ENCODE measurements around the gene SCNN1A. TPM values are rescaled to one million over a fixed set of nuclear protein-coding genes. Genes with fewer than 3 reads are reported as not detected.

Gene SCNN1A
- total and polyA plus RNA-seq, 2 of the 13 experiments (the other 11 are each of a cell fraction or from before 2014, with no cell fraction given): 1.5 to 14.6 TPM

- Histone ChIP-seq H3K27ac (ENCODE audit: extremely low read length, insufficient read depth, low read length) (no peak overlapping the region), H3K36me3 (replicated peaks in 1 of 2; ENCODE audit: control insufficient read depth in 1 of 2, insufficient read depth in 2 of 2, low read length in 2 of 2) (peaks cover 27 to 51% of the 10 kb centered on the region in 2 experiments; a peak in 4 of 5 replicates), H2AFZ (ENCODE audit: low read length) (no peak overlapping the region), H4K20me1 (ENCODE audit: insufficient read depth, low read length) (no peaks in the 10 kb centered on the region; the same call in 1 of the 2 replicates), H3K4me3 (replicated peaks in 1 of 3; ENCODE audit: insufficient read depth in 1 of 3, low read depth in 2 of 3, low read length in 3 of 3) (no peak overlapping the region), H3K27me3 (ENCODE audit: control insufficient read depth in 1 of 2, insufficient read depth in 2 of 2, low read length in 2 of 2) (no peaks in the 10 kb centered on the region), H3K79me2 (ENCODE audit: insufficient read depth, low read length) (peaks cover 29% of the 10 kb centered on the region), H3K4me1 (ENCODE audit: insufficient read depth, low read length) (peaks cover 41% of the 10 kb centered on the region), H3K9me3 (ENCODE audit: low read length) (no peaks in the 10 kb centered on the region), H3K4me2 (ENCODE audit: low read depth, low read length) (no peak overlapping the region), H3K9ac (ENCODE audit: insufficient read depth, low read depth, low read length) (no peak overlapping the region)
- TF ChIP-seq KLF6 (CRISPR knock-in tag; IDR thresholded peaks at IDR 0.05): no peak
- TF ChIP-seq AGO2 (optimal IDR thresholded peaks at IDR 0.05; ENCODE audit: low read depth, low read length): peak; percentile 42
- TF ChIP-seq ZNF879 (CRISPR knock-in tag; IDR thresholded peaks at IDR 0.05): no peak
- ATAC-seq (no peak), DNase-seq (ENCODE audit: low spot score) (no peak), FAIRE-seq (no peak)
- intact Hi-C loops (cut with micrococcal nuclease; ENCODE audit: unreplicated experiment) (loop anchor here (10.0 kb wide), 1 partner anchor 132 kb away; no protein-coding TSS in a partner anchor), in situ Hi-C loops (cut with HindIII; ENCODE audit: extremely low pct_ligation_motif_present, low pct_unique_long_range_greater_than_20kb) (no loop called here)
- CTCF ChIA-PET (ENCODE audit: low intra/inter-chr PET ratio, low total read pairs): no interaction called here
- BruUV-seq (replicated peaks): no TSS peak
- WGBS (ENCODE audit: low lambda C conversion rate): 96% methylated on average over 9 of the region's 9 CpGs
- POLR2A ChIA-PET: interaction anchor here (4.5 kb wide), 1 partner anchor 11 kb away, joined by 62 read pairs; no protein-coding TSS in a partner anchor
These were observed 42.3 kb downstream of the SCNN1A start for GRCh38 chr12:6333029-6333428.

- Histone ChIP-seq H3K4me2 (ENCODE audit: low read depth, low read length) (no peak overlapping the region), H3K9me3 (ENCODE audit: low read length) (no peaks in the 10 kb centered on the region), H3K27ac (ENCODE audit: extremely low read length, insufficient read depth, low read length) (no peak overlapping the region), H4K20me1 (ENCODE audit: insufficient read depth, low read length) (no peaks in the 10 kb centered on the region), H3K4me3 (replicated peaks in 1 of 3; ENCODE audit: insufficient read depth in 1 of 3, low read depth in 2 of 3, low read length in 3 of 3) (no peak overlapping the region), H3K36me3 (replicated peaks in 1 of 2; ENCODE audit: control insufficient read depth in 1 of 2, insufficient read depth in 2 of 2, low read length in 2 of 2) (peaks cover 29 to 51% of the 10 kb centered on the region in 2 experiments; a peak in 4 of 5 replicates), H2AFZ (ENCODE audit: low read length) (no peak overlapping the region), H3K4me1 (ENCODE audit: insufficient read depth, low read length) (peaks cover 36% of the 10 kb centered on the region), H3K9ac (ENCODE audit: insufficient read depth, low read depth, low read length) (no peak overlapping the region), H3K27me3 (ENCODE audit: control insufficient read depth in 1 of 2, insufficient read depth in 2 of 2, low read length in 2 of 2) (no peaks in the 10 kb centered on the region), H3K79me2 (ENCODE audit: insufficient read depth, low read length) (peaks cover 23% of the 10 kb centered on the region)
- BruUV-seq (replicated peaks): no TSS peak
- ChIA-PET CTCF (ENCODE audit: low intra/inter-chr PET ratio, low total read pairs) (no interaction called here), POLR2A (no interaction called here)
- ATAC-seq (no peak), DNase-seq (ENCODE audit: low spot score) (no peak), FAIRE-seq (no peak)
- TF ChIP-seq NPAS2 (CRISPR knock-in tag; IDR thresholded peaks at IDR 0.05; ENCODE audit: borderline replicate concordance) (no peak), SRSF9 (IDR thresholded peaks at IDR 0.05; ENCODE audit: borderline replicate concordance, insufficient read depth, low read depth, low read length, poor library complexity, severe bottlenecking) (no peak), ZNF343 (CRISPR knock-in tag; IDR thresholded peaks at IDR 0.05) (no peak), ZSCAN29 (CRISPR knock-in tag; conservative IDR thresholded peaks at IDR 0.05) (no peak), ZSCAN9 (CRISPR knock-in tag; IDR thresholded peaks at IDR 0.05; ENCODE audit: borderline replicate concordance) (no peak), MLXIP (CRISPR knock-in tag; IDR thresholded peaks at IDR 0.05; ENCODE audit: borderline replicate concordance) (no peak), ZSCAN20 (CRISPR knock-in tag; IDR thresholded peaks at IDR 0.05; ENCODE audit: borderline replicate concordance) (no peak), JUND (CRISPR knock-in tag; IDR thresholded peaks at IDR 0.05) (no peak), DDIT3 (CRISPR knock-in tag; IDR thresholded peaks at IDR 0.05) (no peak), ZNF274 (CRISPR knock-in tag; IDR thresholded peaks at IDR 0.05) (no peak), ZNF124 (CRISPR knock-in tag; IDR thresholded peaks at IDR 0.05) (no peak), ZNF883 (CRISPR knock-in tag; IDR thresholded peaks at IDR 0.05; ENCODE audit: not compliant biosample characterization) (no peak)
- 98% methylated on average over 4 of the region's 4 CpGs for WGBS (ENCODE audit: low lambda C conversion rate)
- in situ Hi-C loops (cut with HindIII; ENCODE audit: extremely low pct_ligation_motif_present, low pct_unique_long_range_greater_than_20kb) (no loop called here), intact Hi-C loops (cut with micrococcal nuclease; ENCODE audit: unreplicated experiment) (loop anchor here (10.0 kb wide), 1 partner anchor 132 kb away; no protein-coding TSS in a partner anchor)
These were observed 42.9 kb downstream of the SCNN1A start for GRCh38 chr12:6332459-6332858.

All from HepG2 (cell line).